ENCODE data around the gene ASIC5. TPM values are rescaled to one million over a fixed set of nuclear protein-coding genes. Genes with fewer than 3 reads are reported as not detected.

Gene ASIC5
- total RNA-seq, 1 experiment from 2014 or later, result not detected

DNA sequence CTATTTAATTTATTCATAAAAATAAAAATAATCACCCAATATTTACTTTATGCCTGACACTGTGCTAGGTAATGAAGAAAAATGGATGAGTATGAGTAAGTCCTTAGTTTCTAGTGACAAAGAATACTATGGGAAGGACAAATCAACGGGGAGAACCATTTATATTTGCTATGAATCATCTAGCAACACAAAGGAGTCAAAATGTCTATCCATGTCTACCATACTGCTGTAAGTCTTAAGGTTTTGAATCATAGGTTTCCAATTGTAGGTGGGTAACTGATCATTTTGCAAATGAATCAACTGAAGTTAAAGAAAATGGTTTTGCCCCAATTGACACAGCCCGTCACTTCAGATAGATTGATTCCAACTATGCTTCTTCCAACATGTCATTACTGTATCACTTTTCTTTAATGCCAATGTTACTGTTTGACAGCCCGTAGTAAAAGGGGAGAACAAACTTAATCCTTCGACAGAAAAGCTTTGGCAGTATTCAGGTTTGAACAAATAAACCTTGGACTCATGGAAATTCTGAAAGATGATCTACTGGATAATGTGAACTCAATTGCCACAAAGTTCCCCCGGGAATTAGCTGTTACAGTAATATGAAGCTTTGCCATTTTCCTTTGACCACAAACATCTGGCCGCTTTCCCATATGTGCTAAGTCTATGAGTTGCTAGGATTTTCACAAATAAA, 40.6 kb upstream of the ASIC5 start:
- Histone ChIP-seq H3K9ac (ENCODE audit: extremely low read depth, insufficient read length, low read length) (no peak overlapping the region), H3K27me3 (ENCODE audit: insufficient read depth, low read length) (no peaks in the 10 kb centered on the region), H3K23ac (ENCODE audit: insufficient read length, low read depth, low read length) (no peak overlapping the region), H3K18ac (ENCODE audit: insufficient read length, low read depth, low read length) (no peak overlapping the region), H2BK12ac (ENCODE audit: insufficient read length, low read depth, low read length) (no peak overlapping the region), H2BK5ac (ENCODE audit: insufficient read length, low read length) (no peak overlapping the region), H3K79me1 (ENCODE audit: insufficient read depth, low read depth, low read length, poor library complexity, severe bottlenecking) (no peaks in the 10 kb centered on the region), H2BK15ac (ENCODE audit: low read depth, low read length) (no peak overlapping the region), H4K91ac (ENCODE audit: insufficient read length, low read depth, low read length) (no peak overlapping the region), H3K4ac (ENCODE audit: low read depth, low read length) (no peak overlapping the region), H4K8ac (replicated peaks; ENCODE audit: insufficient read length, low read depth, low read length) (no peak overlapping the region), H4K5ac (ENCODE audit: insufficient read length, low read depth, low read length) (no peak overlapping the region), H3K23me2 (ENCODE audit: insufficient read length, low read depth, low read length, poor library complexity, severe bottlenecking) (no peaks in the 10 kb centered on the region), H3K56ac (ENCODE audit: insufficient read length, low read depth, low read length) (no peak overlapping the region), H2BK120ac (ENCODE audit: low read depth, low read length, poor library complexity, severe bottlenecking) (no peak overlapping the region), H3K4me1 (ENCODE audit: insufficient read depth, low read length) (no peaks in the 10 kb centered on the region), H2BK20ac (ENCODE audit: low read depth, low read length, poor library complexity, severe bottlenecking) (no peak overlapping the region), H3K4me2 (ENCODE audit: insufficient read depth, insufficient read length, low read length) (no peak overlapping the region), H3K14ac (ENCODE audit: insufficient read depth, low read length) (no peak overlapping the region), H3K79me2 (ENCODE audit: insufficient read depth, low read length) (no peaks in the 10 kb centered on the region), H3T11ph (ENCODE audit: low read length) (no peak overlapping the region), H2AFZ (ENCODE audit: low read length) (no peak overlapping the region), H3K9me3 (ENCODE audit: control insufficient read depth, low read depth, low read length) (no peaks in the 10 kb centered on the region), H3K27ac (ENCODE audit: insufficient read length, low read depth, low read length) (no peak overlapping the region), H2AK5ac (ENCODE audit: insufficient read length, low read length) (no peak overlapping the region), H4K20me1 (ENCODE audit: control insufficient read depth, insufficient read depth, insufficient read length) (no peaks in the 10 kb centered on the region)
- WGBS (ENCODE audit: extremely low coverage, insufficient read length, low lambda C conversion rate), result no CpG with 5 or more reads among the region's 6 CpGs
- Mint-ChIP-seq H3K9me3 (no peaks in the 10 kb centered on the region), H3K4me3 (no peak overlapping the region), H3K27me3 (ENCODE audit: low read depth) (no peaks in the 10 kb centered on the region), H3K36me3 (ENCODE audit: insufficient read depth in 1 of 3, low read depth in 3 of 3) (no peaks in the 10 kb centered on the region), H3K4me1 (peaks cover 5 to 11% of the 10 kb centered on the region in 2 experiments; a peak in 3 of 4 replicates), H3K27ac (no peak overlapping the region)
- no peak for TF ChIP-seq CTCF (conservative IDR thresholded peaks at IDR 0.05)
- no peak for DNase-seq
